H9 (cell line): Measurements from ENCODE around the gene MARS1. TPM values are rescaled to one million over a fixed set of nuclear protein-coding genes. Genes with fewer than 3 reads are reported as not detected.

Experiments
- DNase-seq: peaks from one replicate; pipeline ENCODE4 v3.0.0-alpha.2; 2017
- H2AFZ ChIP-seq: one replicate; pipeline ENCODE4 v1.6.1; 2013; ENCODE audit warnings: mild to moderate bottlenecking, low read length, control low read depth, moderate library complexity
- H2AK5ac ChIP-seq: 2 replicates; pipeline ENCODE4 v1.6.1; 2013; ENCODE audit warnings: low read length, control low read depth, mixed read lengths; ENCODE audit not compliant: insufficient read length
- H2BK120ac ChIP-seq: one replicate; pipeline ENCODE4 v1.6.1; 2013; ENCODE audit warnings: low read depth, mild to moderate bottlenecking, low read length, control low read depth, inconsistent platforms; ENCODE audit not compliant: poor library complexity, severe bottlenecking
- H2BK12ac ChIP-seq: 2 replicates; pipeline ENCODE4 v1.6.1; 2013; ENCODE audit warnings: low read length, control low read depth, mixed read lengths, low read depth; ENCODE audit not compliant: insufficient read length
- H2BK15ac ChIP-seq: 2 replicates; pipeline ENCODE4 v1.6.1; 2013; ENCODE audit warnings: low read depth, low read length, control low read depth
- H2BK20ac ChIP-seq: one replicate; pipeline ENCODE4 v1.6.1; 2013; ENCODE audit warnings: low read depth, mild to moderate bottlenecking, low read length, control low read depth, inconsistent platforms; ENCODE audit not compliant: poor library complexity, severe bottlenecking
- H2BK5ac ChIP-seq: 2 replicates; pipeline ENCODE4 v1.6.1; 2013; ENCODE audit warnings: low read length, control low read depth, mixed read lengths; ENCODE audit not compliant: insufficient read length
- H3K14ac ChIP-seq: 2 replicates; pipeline ENCODE4 v1.6.1; 2013; ENCODE audit warnings: low read length, control low read depth; ENCODE audit not compliant: insufficient read depth
- H3K18ac ChIP-seq: 2 replicates; pipeline ENCODE4 v1.6.1; 2013; ENCODE audit warnings: low read depth, mild to moderate bottlenecking, mixed read lengths, low read length, control low read depth; ENCODE audit not compliant: insufficient read length
- H3K23ac ChIP-seq: 2 replicates; pipeline ENCODE4 v1.6.1; 2013; ENCODE audit warnings: low read length, control low read depth, mixed read lengths, low read depth; ENCODE audit not compliant: insufficient read length
- H3K23me2 ChIP-seq: 2 replicates; pipeline ENCODE4 v1.6.1; 2013; ENCODE audit warnings: low read depth, mild to moderate bottlenecking, mixed read lengths, low read length, control low read depth; ENCODE audit not compliant: insufficient read length, poor library complexity, severe bottlenecking
- H3K27ac ChIP-seq: 2 replicates; pipeline ENCODE4 v1.5.1; 2013; ENCODE audit warnings: low read length, control low read depth, mixed read lengths, low read depth; ENCODE audit not compliant: insufficient read length
- H3K27me3 ChIP-seq: 2 replicates; pipeline ENCODE4 v1.6.1; 2013; ENCODE audit warnings: low read length, control low read depth, inconsistent platforms; ENCODE audit not compliant: insufficient read depth
- H3K4ac ChIP-seq: 2 replicates; pipeline ENCODE4 v1.6.1; 2013; ENCODE audit warnings: low read depth, mild to moderate bottlenecking, control low read depth, inconsistent platforms, low read length, moderate library complexity
- H3K4me1 ChIP-seq: 2 replicates; pipeline ENCODE4 v1.6.1; 2013; ENCODE audit warnings: low read length, control low read depth, inconsistent platforms; ENCODE audit not compliant: insufficient read depth
- H3K4me2 ChIP-seq: 2 replicates; pipeline ENCODE4 v1.6.1; 2013; ENCODE audit warnings: low read length, control low read depth, mixed read lengths; ENCODE audit not compliant: insufficient read length, insufficient read depth
- H3K56ac ChIP-seq: 2 replicates; pipeline ENCODE4 v1.6.1; 2013; ENCODE audit warnings: low read depth, mild to moderate bottlenecking, mixed read lengths, low read length, control low read depth; ENCODE audit not compliant: insufficient read length
- H3K79me1 ChIP-seq: 2 replicates; pipeline ENCODE4 v1.6.1; 2013; ENCODE audit warnings: low read depth, mild to moderate bottlenecking, moderate library complexity, low read length, control low read depth, inconsistent platforms; ENCODE audit not compliant: insufficient read depth, poor library complexity, severe bottlenecking
- H3K79me2 ChIP-seq: 2 replicates; pipeline ENCODE4 v1.6.1; 2013; ENCODE audit warnings: low read length, control low read depth, inconsistent platforms; ENCODE audit not compliant: insufficient read depth
- H3K9ac ChIP-seq: 2 replicates; pipeline ENCODE4 v1.6.1; 2013; ENCODE audit warnings: low read length, control low read depth, mixed read lengths; ENCODE audit not compliant: insufficient read length; ENCODE audit errors: extremely low read depth
- H3K9me3 ChIP-seq: one replicate; pipeline ENCODE4 v1.6.1; 2013; ENCODE audit warnings: low read depth, low read length, inconsistent platforms; ENCODE audit not compliant: control insufficient read depth
- H3T11ph ChIP-seq: one replicate; pipeline ENCODE4 v1.6.1; 2013; ENCODE audit warnings: mild to moderate bottlenecking, low read length, control low read depth, inconsistent platforms
- H4K20me1 ChIP-seq: one replicate; pipeline ENCODE4 v1.6.1; 2013; ENCODE audit not compliant: control insufficient read depth, insufficient read length, insufficient read depth
- H4K5ac ChIP-seq: 2 replicates; pipeline ENCODE4 v1.6.1; 2013; ENCODE audit warnings: low read depth, mild to moderate bottlenecking, mixed read lengths, low read length, control low read depth; ENCODE audit not compliant: insufficient read length
- H4K8ac ChIP-seq: replicated peaks from 2 replicates; pipeline ENCODE4 v1.6.1; 2013; ENCODE audit warnings: low read length, control low read depth, mixed read lengths, low read depth; ENCODE audit not compliant: insufficient read length
- H4K91ac ChIP-seq: 2 replicates; pipeline ENCODE4 v1.6.1; 2013; ENCODE audit warnings: low read depth, mild to moderate bottlenecking, moderate library complexity, mixed read lengths, low read length, control low read depth; ENCODE audit not compliant: insufficient read length
- H3K27ac Mint-ChIP-seq, 3 experiments: 2 replicates in 2 of 3; 3 replicates in 1 of 3; pipeline ENCODE4 v1.8.0; 2020 to 2021; ENCODE audit warnings: mixed read lengths in 3 of 3, mild to moderate bottlenecking in 1 of 3, moderate library complexity in 1 of 3
- H3K27me3 Mint-ChIP-seq: 2 replicates; pipeline ENCODE4 v1.8.0; 2021; ENCODE audit warnings: low read depth, mild to moderate bottlenecking, moderate library complexity, mixed read lengths
- H3K36me3 Mint-ChIP-seq, 3 experiments: 2 replicates in 2 of 3; 3 replicates in 1 of 3; pipeline ENCODE4 v1.8.0; 2020 to 2021; ENCODE audit warnings: low read depth in 3 of 3, mixed read lengths in 3 of 3; ENCODE audit not compliant: insufficient read depth in 1 of 3
- H3K4me1 Mint-ChIP-seq, 2 experiments: 2 replicates each; pipeline ENCODE4 v1.8.0; 2020; ENCODE audit warnings: mixed read lengths in 2 of 2
- H3K4me3 Mint-ChIP-seq, 2 experiments: 2 replicates in 1 of 2; 3 replicates in 1 of 2; pipeline ENCODE4 v1.8.0; 2020 to 2021; ENCODE audit warnings: mild to moderate bottlenecking in 2 of 2, mixed read lengths in 2 of 2, moderate library complexity in 1 of 2
- H3K9me3 Mint-ChIP-seq, 2 experiments: 2 replicates in 1 of 2; 3 replicates in 1 of 2; pipeline ENCODE4 v1.8.0; 2020; ENCODE audit warnings: mild to moderate bottlenecking in 2 of 2, mixed read lengths in 2 of 2, moderate library complexity in 1 of 2
- CTCF ChIP-seq: fragments of 200-600 bp; sonication (generic); conservative IDR thresholded peaks from 3 replicates; pipeline ENCODE4 v1.8.0; 2021; ENCODE audit warnings: antibody characterized with exemption, mild to moderate bottlenecking
- WGBS: extraction: QIAGEN DNeasy Blood & Tissue Kit; methylation state at CpG from one replicate; pipeline ENCODE4 v1.1.7; 2013; ENCODE audit warnings: missing lambda C conversion rate, low lambda C conversion rate, mixed read lengths; ENCODE audit not compliant: insufficient read length; ENCODE audit errors: extremely low coverage; 5-methylcytosine and 5-hydroxymethylcytosine counted together
- total RNA-seq: library from RNA; stranded (reverse); gene quantifications from 2 replicates; pipeline ENCODE4 v1.2.1, GENCODE V29; 2021

Gene MARS1
- total RNA-seq, 1 experiment from 2014 or later = 368 TPM

- H2AFZ ChIP-seq = no peak overlapping the region
- no peak overlapping the region for H2BK5ac ChIP-seq
- no peak overlapping the region for H2AK5ac ChIP-seq
- no peaks in the 10 kb centered on the region for H4K20me1 ChIP-seq
- H3K56ac ChIP-seq = no peak overlapping the region
- TF ChIP-seq CTCF = no peak
- Mint-ChIP-seq H3K9me3 (peaks cover 9 to 13% of the 10 kb centered on the region in 2 experiments), H3K27me3 (0 out of 2 replicates have a peak, but pooled peaks cover 4% of the 10 kb centered on the region), H3K4me1 (no peaks in the 10 kb centered on the region), H3K4me3 (no peak overlapping the region), H3K36me3 (peaks cover 2 to 8% (median 6%) of the 10 kb centered on the region in 3 experiments; a peak in 4 of 7 replicates), H3K27ac (no peak overlapping the region)
- H3K27ac ChIP-seq = no peak overlapping the region
- no peak overlapping the region for H2BK20ac ChIP-seq
- H3K4ac ChIP-seq = no peak overlapping the region
- no peak overlapping the region for H2BK15ac ChIP-seq
- no peaks in the 10 kb centered on the region for H3K23me2 ChIP-seq
- no peak overlapping the region for H3K18ac ChIP-seq
- H4K91ac ChIP-seq = no peak overlapping the region
- no peaks in the 10 kb centered on the region for H3K79me1 ChIP-seq
- H3K9ac ChIP-seq = no peak overlapping the region
- no peak overlapping the region for H2BK12ac ChIP-seq
- no peak overlapping the region for H3K23ac ChIP-seq
- WGBS = no CpG with 5 or more reads among the region's 5 CpGs
- H4K8ac ChIP-seq = no peak overlapping the region
- H3K14ac ChIP-seq = no peak overlapping the region
- no peak overlapping the region for H3K4me2 ChIP-seq
- no peaks in the 10 kb centered on the region for H3K4me1 ChIP-seq
- DNase-seq = no peak
- H2BK120ac ChIP-seq = no peak overlapping the region
- H3K9me3 ChIP-seq = no peaks in the 10 kb centered on the region
- no peak overlapping the region for H3T11ph ChIP-seq
- H3K79me2 ChIP-seq = no peaks in the 10 kb centered on the region
- H4K5ac ChIP-seq = no peak overlapping the region
- no peaks in the 10 kb centered on the region for H3K27me3 ChIP-seq
Measured at GRCh38 chr12:57444744-57445143, 43.1 kb upstream of the MARS1 start.
